Activated naive CD8-positive, alpha-beta T cell treated with anti-CD3 and anti-CD28 coated beads, Interleukin-2, amount 50 U/mL, for 24 hours (primary cell): ENCODE measurements around the gene ACAN.

Source experiments
- ATAC-seq: fragments of 150-1000 bp; cut with Tn5 transposase; one replicate; pipeline ENCODE4 v1.10.0; 2021
- DNase-seq: peaks from one replicate; pipeline ENCODE4 v3.0.0; 2021
- H3K27ac Mint-ChIP-seq: one replicate; pipeline ENCODE4 v1.8.0; 2021; ENCODE audit warnings: mild to moderate bottlenecking, mixed read lengths
- H3K27me3 Mint-ChIP-seq: one replicate; pipeline ENCODE4 v1.8.0; 2021; ENCODE audit warnings: mixed read lengths
- H3K36me3 Mint-ChIP-seq: one replicate; pipeline ENCODE4 v1.8.0; 2021; ENCODE audit warnings: low read depth, mixed read lengths
- H3K4me1 Mint-ChIP-seq: one replicate; pipeline ENCODE4 v1.8.0; 2021; ENCODE audit warnings: mixed read lengths
- H3K4me3 Mint-ChIP-seq: one replicate; pipeline ENCODE4 v1.8.0; 2021; ENCODE audit warnings: mild to moderate bottlenecking, moderate library complexity, mixed read lengths
- H3K9me3 Mint-ChIP-seq: one replicate; pipeline ENCODE4 v1.8.0; 2021; ENCODE audit warnings: mixed read lengths

ACAN gene

DNA sequence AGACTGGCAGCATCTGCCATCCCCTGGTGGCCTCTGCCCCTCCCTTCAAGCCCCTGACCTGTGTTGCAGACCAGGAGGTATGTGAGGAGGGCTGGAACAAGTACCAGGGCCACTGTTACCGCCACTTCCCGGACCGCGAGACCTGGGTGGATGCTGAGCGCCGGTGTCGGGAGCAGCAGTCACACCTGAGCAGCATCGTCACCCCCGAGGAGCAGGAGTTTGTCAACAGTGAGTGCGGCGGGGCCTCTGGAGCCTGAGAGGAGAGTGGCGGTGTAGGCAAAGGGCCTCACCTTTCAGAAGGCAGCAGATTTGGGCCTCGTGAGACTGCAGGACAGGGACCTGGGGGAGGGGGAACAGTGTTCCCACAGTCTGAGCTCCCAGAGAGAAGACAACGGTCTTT is 68.1 kb downstream of the ACAN start:
- Mint-ChIP-seq H3K27me3 (no peaks in the 10 kb centered on the region), H3K36me3 (peaks cover 7% of the 10 kb centered on the region), H3K4me1 (no peaks in the 10 kb centered on the region), H3K27ac (no peak overlapping the region), H3K9me3 (no peaks in the 10 kb centered on the region), H3K4me3 (no peak overlapping the region)
- DNase-seq (no peak), ATAC-seq (no peak)

DNA sequence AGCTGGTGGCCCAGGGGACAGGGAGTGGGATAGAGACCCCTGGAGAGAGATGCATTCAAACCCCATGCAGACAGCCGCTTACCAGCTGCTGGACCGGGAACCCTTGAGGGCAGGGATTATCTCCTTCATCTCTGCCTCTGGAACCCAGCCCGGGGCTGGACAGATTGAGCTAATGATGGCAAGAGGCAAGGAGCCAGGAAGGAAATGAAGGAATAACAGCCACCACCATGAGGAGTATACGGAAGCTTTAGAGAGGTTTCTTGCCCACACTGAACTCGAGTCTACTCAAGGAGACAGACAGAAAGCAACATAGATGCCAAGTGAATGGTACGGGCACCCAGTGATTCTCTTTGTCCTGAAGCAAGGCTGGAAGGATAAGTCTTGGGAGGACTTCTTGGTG is 68.9 kb downstream of the ACAN start:
- DNase-seq (no peak), ATAC-seq (no peak)
- H3K36me3 Mint-ChIP-seq, result peaks cover 13% of the 10 kb centered on the region
- H3K9me3 Mint-ChIP-seq, result no peaks in the 10 kb centered on the region
- no peak overlapping the region for H3K4me3 Mint-ChIP-seq
- H3K27me3 Mint-ChIP-seq, result no peaks in the 10 kb centered on the region
- H3K4me1 Mint-ChIP-seq, result no peaks in the 10 kb centered on the region
- H3K27ac Mint-ChIP-seq, result no peak overlapping the region

GRCh38 chr15:88872706-88873105 is 69.5 kb downstream of the ACAN start:
- Mint-ChIP-seq H3K9me3 (no peaks in the 10 kb centered on the region), H3K4me3 (no peak overlapping the region), H3K27me3 (no peaks in the 10 kb centered on the region)

DNA sequence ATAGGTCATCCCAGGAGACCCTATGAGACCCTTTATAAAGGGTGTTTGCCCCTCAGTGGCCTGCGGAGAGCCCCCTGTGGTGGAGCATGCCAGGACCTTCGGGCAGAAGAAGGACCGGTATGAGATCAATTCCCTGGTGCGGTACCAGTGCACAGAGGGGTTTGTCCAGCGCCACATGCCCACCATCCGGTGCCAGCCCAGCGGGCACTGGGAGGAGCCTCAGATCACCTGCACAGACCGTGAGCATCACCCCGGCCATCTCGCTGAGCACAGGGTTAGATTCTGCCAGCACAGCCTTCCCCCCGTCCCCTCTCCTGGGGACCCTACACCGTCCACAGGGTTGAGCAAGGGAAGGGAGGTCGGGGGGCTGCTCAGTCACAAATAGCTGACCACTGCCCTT is 70.5 kb downstream of the ACAN start:
- Mint-ChIP-seq H3K27me3 (no peaks in the 10 kb centered on the region), H3K27ac (no peak overlapping the region), H3K36me3 (peaks cover 14% of the 10 kb centered on the region), H3K9me3 (no peaks in the 10 kb centered on the region), H3K4me1 (no peaks in the 10 kb centered on the region), H3K4me3 (no peak overlapping the region)
- DNase-seq (no peak), ATAC-seq (no peak)

More at GRCh38 chr15:88872706-88873105, 69.5 kb downstream of the ACAN start:
- Mint-ChIP-seq H3K36me3 (peaks cover 14% of the 10 kb centered on the region), H3K4me1 (no peaks in the 10 kb centered on the region), H3K27ac (no peak overlapping the region)
- DNase-seq, result no peak
- no peak for ATAC-seq

DNA sequence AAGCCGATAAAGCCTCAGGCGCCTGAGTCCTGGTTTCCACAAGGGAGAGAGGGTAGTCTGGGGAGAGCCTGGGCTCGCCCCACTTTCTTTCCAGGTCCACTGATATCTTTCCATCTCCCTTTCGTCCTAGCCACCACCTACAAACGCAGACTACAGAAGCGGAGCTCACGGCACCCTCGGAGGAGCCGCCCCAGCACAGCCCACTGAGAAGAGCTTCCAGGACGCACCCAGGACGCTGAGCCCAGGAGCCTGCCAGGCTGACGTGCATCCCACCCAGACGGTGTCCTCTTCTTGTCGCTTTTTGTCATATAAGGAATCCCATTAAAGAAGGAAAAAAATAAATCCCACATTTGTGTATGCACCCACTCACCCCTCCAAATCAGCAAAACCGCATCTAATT is 71.0 kb downstream of the ACAN start:
- H3K27me3 Mint-ChIP-seq, result no peaks in the 10 kb centered on the region
- ATAC-seq (no peak), DNase-seq (no peak)
- H3K9me3 Mint-ChIP-seq, result no peaks in the 10 kb centered on the region
- H3K36me3 Mint-ChIP-seq, result peaks cover 14% of the 10 kb centered on the region
- no peaks in the 10 kb centered on the region for H3K4me1 Mint-ChIP-seq
- no peak overlapping the region for H3K4me3 Mint-ChIP-seq
- no peak overlapping the region for H3K27ac Mint-ChIP-seq

DNA sequence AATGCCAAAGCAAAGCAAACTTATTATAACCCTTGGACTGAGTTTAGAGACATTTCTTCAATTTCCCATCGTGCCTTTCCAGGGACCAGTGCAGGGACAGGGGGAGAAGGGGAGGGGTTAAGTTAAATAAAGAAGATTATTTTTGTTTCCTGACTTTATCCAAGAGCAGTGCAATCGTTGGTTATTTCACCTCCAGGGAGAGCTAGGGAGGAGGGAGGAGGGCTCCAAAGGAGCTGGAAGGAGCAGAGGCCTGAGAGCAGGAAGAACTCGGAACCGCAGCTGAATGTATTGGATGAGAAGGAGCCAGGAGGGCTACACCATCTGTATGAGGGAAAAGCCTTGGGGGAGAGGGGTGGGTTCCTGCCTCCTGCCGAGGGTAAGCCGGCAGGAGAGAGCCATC is 71.4 kb downstream of the ACAN start:
- peaks cover 14% of the 10 kb centered on the region for H3K36me3 Mint-ChIP-seq
- ATAC-seq, result no peak
- H3K9me3 Mint-ChIP-seq, result no peaks in the 10 kb centered on the region
- no peaks in the 10 kb centered on the region for H3K4me1 Mint-ChIP-seq
- no peak for DNase-seq
- H3K27me3 Mint-ChIP-seq, result no peaks in the 10 kb centered on the region
- no peak overlapping the region for H3K4me3 Mint-ChIP-seq
- no peak overlapping the region for H3K27ac Mint-ChIP-seq

DNA sequence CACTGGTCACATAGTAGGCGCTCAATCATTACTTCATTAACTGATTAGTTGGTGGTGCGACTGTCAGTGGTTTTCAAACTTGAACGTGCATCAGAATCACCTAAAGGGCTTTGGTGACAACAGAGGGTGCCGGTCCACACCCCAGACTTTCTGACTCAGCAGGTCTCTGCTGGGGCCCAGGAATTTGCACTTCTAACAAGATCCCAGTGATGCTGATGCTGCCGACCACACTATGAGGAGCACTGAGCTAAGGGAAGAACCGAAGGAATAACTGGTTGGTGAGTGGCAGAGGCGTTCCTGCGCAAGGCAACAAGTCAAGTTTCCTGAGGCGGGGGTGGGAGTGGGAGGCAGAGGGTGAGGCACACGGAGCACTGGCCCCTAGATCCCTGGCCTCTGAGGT is 73.3 kb downstream of the ACAN start:
- Mint-ChIP-seq H3K9me3 (no peaks in the 10 kb centered on the region), H3K36me3 (peaks cover 14% of the 10 kb centered on the region), H3K4me3 (no peak overlapping the region), H3K27ac (no peak overlapping the region), H3K4me1 (no peaks in the 10 kb centered on the region), H3K27me3 (no peaks in the 10 kb centered on the region)
- DNase-seq (no peak), ATAC-seq (no peak)

DNA sequence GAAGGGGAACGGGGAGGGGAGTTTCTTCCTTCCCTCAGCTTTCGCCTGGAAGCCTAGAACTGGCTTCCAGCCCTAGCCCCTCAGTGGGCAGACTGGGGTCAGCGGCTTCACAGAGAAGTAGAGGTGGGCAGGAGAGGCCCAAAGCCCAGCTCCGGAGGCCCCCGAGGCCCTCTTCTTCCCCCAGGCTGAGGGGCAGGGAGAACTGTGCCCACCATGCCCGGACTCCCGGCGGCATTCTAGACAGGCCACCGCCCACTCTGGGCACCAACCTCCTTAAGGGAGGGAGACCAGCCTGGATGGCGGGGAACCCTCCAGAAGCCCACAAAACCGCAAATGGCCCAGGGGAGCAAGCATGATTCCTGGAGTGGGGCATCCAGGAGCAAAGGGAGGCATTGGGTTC is 74.2 kb downstream of the ACAN start:
- Mint-ChIP-seq H3K4me1 (no peaks in the 10 kb centered on the region), H3K27me3 (no peaks in the 10 kb centered on the region), H3K9me3 (no peaks in the 10 kb centered on the region), H3K4me3 (no peak overlapping the region), H3K36me3 (peaks cover 18% of the 10 kb centered on the region), H3K27ac (no peak overlapping the region)
- ATAC-seq (no peak), DNase-seq (no peak)

DNA sequence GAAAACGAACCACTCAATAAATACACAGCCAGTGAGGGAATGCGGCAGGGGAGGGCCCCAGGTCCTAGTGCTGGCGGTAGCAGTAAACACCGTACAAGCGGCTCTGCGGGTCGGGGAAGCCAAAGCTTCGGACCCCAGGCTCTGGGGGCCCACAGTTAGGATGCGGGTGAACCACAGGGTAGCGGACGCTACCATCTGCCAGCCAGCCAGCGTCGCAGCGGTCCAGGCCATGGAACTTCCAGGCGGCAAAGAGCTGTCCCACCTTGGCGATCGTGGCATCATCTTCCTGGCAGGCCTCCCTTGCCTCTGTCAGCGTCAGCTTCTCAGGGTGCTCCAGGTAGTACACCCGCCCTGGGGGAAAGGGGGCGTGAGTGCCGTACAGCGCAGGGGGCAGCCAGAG is 74.7 kb downstream of the ACAN start:
- peaks cover 18% of the 10 kb centered on the region for H3K36me3 Mint-ChIP-seq
- no peak overlapping the region for H3K27ac Mint-ChIP-seq
- no peaks in the 10 kb centered on the region for H3K27me3 Mint-ChIP-seq
- H3K9me3 Mint-ChIP-seq, result no peaks in the 10 kb centered on the region
- no peak overlapping the region for H3K4me3 Mint-ChIP-seq
- no peak for DNase-seq
- ATAC-seq, result no peak
- no peaks in the 10 kb centered on the region for H3K4me1 Mint-ChIP-seq

DNA sequence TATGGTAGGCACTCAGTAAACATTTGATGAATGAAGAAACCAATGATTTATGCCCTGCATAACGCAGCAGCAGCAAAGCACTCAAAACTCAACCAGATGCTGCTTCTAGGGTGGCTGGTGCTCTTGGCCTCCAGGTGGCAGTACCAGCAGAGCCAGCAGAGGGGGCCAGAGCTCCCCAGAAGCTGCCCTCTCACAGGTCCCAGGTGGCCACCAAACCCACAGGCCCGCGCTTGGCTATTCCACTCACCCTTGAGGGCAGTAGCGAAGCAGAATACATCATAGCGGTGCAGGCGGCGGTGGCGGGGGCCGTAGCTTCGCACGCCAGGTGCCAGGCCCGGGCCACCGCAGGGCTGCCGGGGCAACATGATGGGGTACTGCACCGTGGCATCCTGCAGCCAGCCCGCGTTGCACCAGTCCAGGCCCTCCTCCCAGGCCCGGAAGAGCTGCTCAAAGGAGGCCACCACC is 75.5 kb downstream of the ACAN start:
- H3K27ac Mint-ChIP-seq, result no peak overlapping the region
- peak; percentile 45 for DNase-seq
- H3K9me3 Mint-ChIP-seq, result no peaks in the 10 kb centered on the region

GRCh38 chr15:88880944-88881740 is 77.9 kb downstream of the ACAN start:
- Mint-ChIP-seq H3K27me3 (no peaks in the 10 kb centered on the region), H3K9me3 (no peaks in the 10 kb centered on the region), H3K27ac (no peak overlapping the region), H3K36me3 (peaks cover 35% of the 10 kb centered on the region), H3K4me3 (no peak overlapping the region), H3K4me1 (no peaks in the 10 kb centered on the region)
- DNase-seq (no peak), ATAC-seq (no peak)

More for the DNA sequence above, 75.5 kb downstream of the ACAN start:
- H3K4me1 Mint-ChIP-seq, result no peaks in the 10 kb centered on the region
- H3K27me3 Mint-ChIP-seq, result no peaks in the 10 kb centered on the region
- peaks cover 24% of the 10 kb centered on the region for H3K36me3 Mint-ChIP-seq
- H3K4me3 Mint-ChIP-seq, result no peak overlapping the region
- ATAC-seq, result peak; percentile 64

- DNase-seq (no peak), ATAC-seq (no peak)
- Mint-ChIP-seq H3K4me1 (no peaks in the 10 kb centered on the region), H3K27me3 (no peaks in the 10 kb centered on the region), H3K27ac (no peak overlapping the region), H3K36me3 (peaks cover 30% of the 10 kb centered on the region), H3K4me3 (no peak overlapping the region), H3K9me3 (no peaks in the 10 kb centered on the region)
Measured at GRCh38 chr15:88881775-88882174, 78.5 kb downstream of the ACAN start.

- DNase-seq, result no peak
- no peak overlapping the region for H3K4me3 Mint-ChIP-seq
- peaks cover 27% of the 10 kb centered on the region for H3K36me3 Mint-ChIP-seq
- no peaks in the 10 kb centered on the region for H3K9me3 Mint-ChIP-seq
- no peaks in the 10 kb centered on the region for H3K4me1 Mint-ChIP-seq
- H3K27ac Mint-ChIP-seq, result no peak overlapping the region
- no peaks in the 10 kb centered on the region for H3K27me3 Mint-ChIP-seq
- no peak for ATAC-seq
Measured at GRCh38 chr15:88882785-88883184, 79.5 kb downstream of the ACAN start.

- Mint-ChIP-seq H3K27me3 (no peaks in the 10 kb centered on the region), H3K4me1 (no peaks in the 10 kb centered on the region), H3K4me3 (no peak overlapping the region), H3K9me3 (no peaks in the 10 kb centered on the region), H3K27ac (no peak overlapping the region), H3K36me3 (peaks cover 33% of the 10 kb centered on the region)
- DNase-seq (no peak), ATAC-seq (no peak)
Measured at GRCh38 chr15:88887068-88887580, 83.9 kb downstream of the ACAN start.

DNA sequence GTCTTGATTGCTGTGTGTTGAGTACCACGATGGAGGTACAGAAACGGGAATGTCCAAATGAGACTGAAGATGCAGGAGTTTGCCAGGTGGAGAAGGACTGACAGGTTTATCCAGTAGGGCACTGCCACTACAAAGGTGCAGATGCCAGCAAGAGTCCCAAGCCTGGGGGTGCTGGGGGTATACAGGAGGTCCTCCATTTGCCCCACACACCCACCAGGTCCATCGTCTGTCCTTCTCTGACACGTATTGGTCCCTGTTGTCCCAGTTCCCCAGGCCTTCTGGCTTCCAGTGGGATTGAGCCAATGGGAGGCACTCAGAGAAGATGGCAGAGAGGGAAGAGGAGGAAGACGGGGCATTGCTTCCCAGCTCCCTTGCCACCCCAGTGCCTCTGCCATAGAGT is 85.5 kb downstream of the ACAN start:
- peaks cover 5% of the 10 kb centered on the region for H3K4me1 Mint-ChIP-seq
- H3K9me3 Mint-ChIP-seq, result no peaks in the 10 kb centered on the region
- H3K4me3 Mint-ChIP-seq, result no peak overlapping the region

More for the DNA sequence above, 85.5 kb downstream of the ACAN start:
- H3K27me3 Mint-ChIP-seq, result no peaks in the 10 kb centered on the region
- ATAC-seq (no peak), DNase-seq (no peak)
- H3K27ac Mint-ChIP-seq, result no peak overlapping the region
- peaks cover 27% of the 10 kb centered on the region for H3K36me3 Mint-ChIP-seq
